Daoy (cell line): ENCODE results near the gene INPP1. TPM values are rescaled to one million over a fixed set of nuclear protein-coding genes. Genes with fewer than 3 reads are reported as not detected.
"Not testable (repeated sequence)": the region's sequence is repeated elsewhere in the genome, so short reads cannot be mapped to it uniquely, and the experiment has no call there.

Source experiments
- DNase-seq: peaks from one replicate; pipeline ENCODE4 v3.0.0-alpha.2; 2015; ENCODE audit warnings: low read depth
- total RNA-seq: library from RNA; depleted of rRNA; stranded (reverse); fragments of >200 nt; shearing (Covaris generic); gene quantifications from 2 replicates; pipeline ENCODE4 v1.2.3, GENCODE V29; 2014

Gene INPP1
- total RNA-seq, 1 experiment from 2014 or later: 6.2 TPM

GRCh38 chr2:190333928-190334327 is 9.5 kb upstream of the INPP1 start:
- no peak for DNase-seq

- peak; percentile 10 for DNase-seq
These were observed 8.7 kb upstream of the INPP1 start for GRCh38 chr2:190334479-190335224.

GRCh38 chr2:190335225-190335559 is 8.2 kb upstream of the INPP1 start:
- no peak for DNase-seq

DNA sequence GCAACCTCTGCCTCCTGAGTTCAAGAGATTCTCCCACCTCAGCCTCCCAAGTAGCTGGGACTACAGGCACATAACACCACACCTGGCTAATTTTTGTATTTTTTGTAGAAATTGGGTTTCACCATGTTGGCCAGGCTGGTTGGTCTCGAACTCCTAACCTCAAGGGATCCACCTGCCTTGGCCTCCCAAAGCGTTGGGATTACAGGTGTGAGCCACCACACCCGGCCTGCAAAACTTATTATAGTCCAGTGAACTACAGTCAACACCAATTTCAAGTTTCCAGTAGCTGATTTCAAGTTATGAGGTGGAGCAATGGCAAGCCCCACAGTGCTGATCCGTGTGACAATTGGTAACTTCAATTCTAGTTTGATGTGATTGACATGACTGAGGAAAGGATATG is 7.8 kb upstream of the INPP1 start:
- not testable (repeated sequence) for DNase-seq

DNA sequence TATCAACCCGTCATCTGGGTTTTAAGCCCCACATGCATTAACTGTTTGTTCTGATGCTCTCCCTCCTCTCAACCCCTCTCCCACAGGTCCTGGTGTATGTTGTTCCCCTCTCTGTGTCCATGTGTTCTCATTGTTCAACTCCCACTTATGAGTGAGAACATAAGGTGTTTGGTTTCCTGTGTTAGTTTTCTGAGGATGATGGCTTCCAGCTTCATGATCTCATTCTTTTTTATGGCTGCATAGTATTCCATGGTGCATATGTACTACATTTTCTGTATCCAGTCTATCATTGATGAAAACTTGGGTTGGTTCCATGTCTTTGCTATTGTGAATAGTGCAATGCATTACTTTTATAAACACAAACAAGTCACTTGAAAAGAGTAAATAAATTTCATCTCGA is 7.0 kb upstream of the INPP1 start:
- no peak for DNase-seq

- no peak for DNase-seq
These were observed 4.9 kb upstream of the INPP1 start for GRCh38 chr2:190338453-190338852.

GRCh38 chr2:190339394-190339793 is 4.0 kb upstream of the INPP1 start:
- DNase-seq: no peak

DNA sequence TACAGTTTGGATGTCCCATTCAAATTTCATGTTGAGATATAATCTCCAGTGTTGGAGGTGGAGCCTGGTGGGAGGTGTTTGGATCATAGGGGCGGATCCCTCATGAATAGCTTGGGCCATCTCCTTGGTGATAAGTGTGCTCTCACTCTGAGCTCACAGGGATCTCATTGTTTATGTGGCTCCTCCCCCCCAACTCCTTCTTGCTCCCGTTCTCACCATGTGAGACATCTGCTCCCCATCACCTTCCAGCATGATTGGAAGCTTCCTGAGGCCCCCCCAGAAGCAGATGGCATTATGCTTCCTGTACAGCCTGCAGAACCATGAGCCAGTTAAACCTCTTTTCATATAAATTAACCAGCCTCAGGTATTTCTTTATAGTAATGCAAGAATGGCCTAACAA is 3.0 kb upstream of the INPP1 start:
- DNase-seq: peak; percentile 44

- DNase-seq: no peak
These were observed 778 bp upstream of the INPP1 start for GRCh38 chr2:190342611-190343010.

GRCh38 chr2:190343089-190343535 is 277 bp upstream of the INPP1 start:
- no peak for DNase-seq

- DNase-seq: peak; percentile 49
These were observed 963 bp downstream of the INPP1 start for GRCh38 chr2:190344276-190344827.

DNA sequence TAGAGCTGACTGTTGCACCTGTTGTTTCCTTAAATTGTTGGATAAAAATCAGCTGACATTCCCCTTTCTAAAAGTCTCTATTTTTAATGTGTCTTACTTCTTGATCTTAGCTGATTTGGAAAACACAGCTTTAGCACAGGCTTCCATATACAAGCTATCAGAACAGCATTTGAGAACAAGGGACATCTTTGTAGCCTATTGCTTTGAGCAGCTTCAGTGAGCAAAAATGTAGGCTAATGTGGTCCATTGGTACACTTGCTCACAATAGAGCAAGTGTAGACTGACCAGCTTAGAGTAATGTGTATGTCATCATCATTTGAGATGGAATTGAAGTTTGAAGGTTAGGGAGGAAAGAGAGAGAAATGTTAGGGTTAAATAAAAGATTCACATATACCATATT is 7.0 kb downstream of the INPP1 start:
- DNase-seq: no peak

- no peak for DNase-seq
These were observed 8.6 kb downstream of the INPP1 start for GRCh38 chr2:190351955-190352354.

DNA sequence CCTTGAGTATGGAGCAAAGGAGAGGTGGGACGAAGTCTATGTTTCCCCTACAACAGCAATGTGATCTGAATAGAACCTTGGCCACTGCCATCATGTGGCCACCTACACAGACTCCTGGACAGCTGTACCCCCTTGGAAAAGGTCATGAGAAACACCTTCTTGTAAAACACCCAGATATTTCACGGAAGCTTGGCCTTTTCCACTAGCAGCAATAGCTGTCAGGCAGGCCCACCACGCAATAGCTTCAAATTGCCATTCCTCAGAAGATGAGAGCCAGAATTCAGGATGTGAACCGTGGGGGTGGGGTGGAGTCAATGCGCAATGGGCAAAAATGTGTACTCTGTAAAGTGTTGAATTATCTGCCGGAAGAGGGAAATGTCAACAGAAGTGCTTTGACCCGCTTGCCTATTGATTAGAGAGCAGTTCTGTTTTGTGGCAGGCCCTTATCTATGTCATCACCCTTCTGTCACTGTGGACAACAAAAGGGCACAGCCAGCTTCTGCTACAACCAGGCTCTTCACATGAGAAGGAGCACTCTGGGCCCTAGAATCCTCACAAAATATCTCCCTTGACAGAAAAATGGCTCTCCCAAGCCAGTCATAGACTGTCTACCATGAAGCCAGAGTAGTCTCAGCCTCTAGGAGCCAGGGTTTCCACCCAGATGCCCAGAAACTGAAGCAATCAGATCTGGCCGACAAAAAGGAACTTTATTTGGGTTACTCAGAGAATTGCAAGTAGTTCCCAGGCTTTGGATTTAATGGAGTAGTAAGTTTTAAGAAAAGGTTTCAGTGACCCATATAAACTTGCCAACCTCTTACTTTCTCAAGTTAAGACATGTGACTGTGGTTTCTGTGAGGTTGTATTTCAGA is 9.5 kb downstream of the INPP1 start:
- no peak for DNase-seq

GRCh38 chr2:190353537-190353899 is 10.1 kb downstream of the INPP1 start:
- no peak for DNase-seq

- DNase-seq: no peak
These were observed 10.8 kb downstream of the INPP1 start for GRCh38 chr2:190354003-190354690.

GRCh38 chr2:190355968-190356644 is 12.7 kb downstream of the INPP1 start:
- DNase-seq: no peak

DNA sequence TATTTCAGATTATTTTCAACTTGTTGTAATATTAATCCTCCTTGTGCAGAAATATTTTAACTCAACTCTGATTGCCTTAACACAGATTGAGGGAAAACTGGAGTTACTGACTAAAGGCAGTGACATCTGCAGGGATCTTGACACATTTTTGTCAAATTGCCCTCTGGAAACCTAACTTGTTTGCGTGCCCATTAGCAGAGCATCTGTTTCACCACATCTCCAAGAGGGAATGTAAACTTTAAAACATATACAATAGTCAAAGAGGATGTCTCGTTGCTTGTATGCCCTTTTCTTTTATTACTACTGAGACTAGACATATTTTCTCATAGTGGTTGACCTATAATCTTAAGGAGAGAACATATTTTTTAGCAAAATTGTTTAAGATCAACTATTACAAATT is 14.2 kb downstream of the INPP1 start:
- DNase-seq: no peak

GRCh38 chr2:190358655-190359448 is 15.5 kb downstream of the INPP1 start:
- DNase-seq: not testable (repeated sequence)

GRCh38 chr2:190360561-190360960 is 17.2 kb downstream of the INPP1 start:
- no peak for DNase-seq

DNA sequence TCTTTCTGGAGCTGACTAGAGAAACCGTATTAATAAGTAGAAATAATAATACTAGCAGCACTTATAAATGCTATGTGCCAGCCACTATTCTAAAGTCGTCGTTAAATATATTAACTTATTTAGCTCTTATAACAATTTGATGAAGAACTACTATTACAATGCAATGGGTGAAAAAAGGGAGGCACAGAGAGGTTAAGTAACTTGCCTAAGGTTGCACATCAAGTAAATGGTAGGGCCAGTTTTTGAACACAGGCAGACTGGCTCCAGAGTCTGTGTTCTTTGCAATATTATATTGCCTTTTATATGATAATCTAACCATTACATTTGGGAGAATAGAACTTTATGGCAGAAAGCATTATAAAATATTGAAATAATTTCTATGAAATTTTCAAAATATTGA is 17.6 kb downstream of the INPP1 start:
- no peak for DNase-seq
